MM.1S (cell line): Measurements from ENCODE around the gene DNAJB6.

Experiments
- EZH2 ChIP-seq: fragments of 300-600 bp; sonication (generic); optimal IDR thresholded peaks from 2 replicates; pipeline ENCODE3; 2017; ENCODE audit warnings: low read depth, mild to moderate bottlenecking, antibody characterized with exemption, low read length, mixed read lengths
- EZH2phosphoT487 ChIP-seq: fragments of 300-600 bp; sonication (generic); IDR thresholded peaks from 2 replicates; pipeline ENCODE4 v1.6.1; 2018; ENCODE audit warnings: antibody characterized with exemption, low read length

DNA sequence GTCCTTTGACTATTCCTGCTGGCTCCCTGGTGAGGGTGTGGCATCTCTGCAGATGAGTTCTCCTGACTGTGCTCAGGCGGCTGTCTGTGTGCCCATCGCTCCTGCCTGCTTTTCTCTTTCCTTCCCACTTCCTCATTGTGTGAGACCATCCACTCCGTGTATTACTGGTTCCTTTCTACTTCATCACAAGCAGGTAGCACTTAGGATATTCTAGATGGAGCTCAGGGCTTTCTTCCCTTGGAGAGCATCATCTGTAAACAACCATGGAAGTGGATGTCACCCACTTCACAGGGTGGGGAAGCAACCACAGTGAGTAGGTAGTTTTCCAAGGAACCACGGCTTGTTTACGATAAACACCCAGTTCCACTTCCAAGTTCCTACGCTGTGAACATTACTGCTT, 15.7 kb downstream of the DNAJB6 start:
- no peak for TF ChIP-seq EZH2phosphoT487
- TF ChIP-seq EZH2, result no peak
